Thoracic aorta (tissue), 2 donors: ENCODE data around the gene ZNF592. TPM values are rescaled to one million over a fixed set of nuclear protein-coding genes. Genes with fewer than 3 reads are reported as not detected.

Experiments used
- ATAC-seq: fragments of 150-250 bp; one replicate; pipeline ENCODE4 v1.8.0; 2017; ENCODE audit warnings: low read depth; ENCODE audit not compliant: insufficient number of reproducible peaks, low FRiP score
- DNase-seq: peaks from one replicate; pipeline ENCODE4 v3.0.0-alpha.2; 2020; ENCODE audit warnings: low spot score
- H3K27ac ChIP-seq, 2 donors: fragments of 200-600 bp; sonication (generic); 1 replicate in 1 of 2; 2 replicates in 1 of 2; pipeline ENCODE4 v1.5.1; 2016; ENCODE audit warnings: mild to moderate bottlenecking in 2 of 2, moderate library complexity in 2 of 2
- H3K27me3 ChIP-seq: fragments of 200-600 bp; sonication (generic); replicated peaks from 2 replicates; pipeline ENCODE4 v1.6.0; 2016; ENCODE audit warnings: mild to moderate bottlenecking; ENCODE audit not compliant: insufficient read depth
- H3K36me3 ChIP-seq: fragments of 200-600 bp; sonication (generic); one replicate; pipeline ENCODE4 v1.5.1; 2016
- H3K4me1 ChIP-seq, 2 donors: fragments of 200-600 bp; sonication (generic); 1 replicate in 1 of 2; 2 replicates in 1 of 2; pipeline versions ENCODE4 v1.5.1 to v1.6.0; 2016; ENCODE audit warnings: low read depth in 2 of 2, mild to moderate bottlenecking in 1 of 2; ENCODE audit not compliant: control insufficient read depth in 1 of 2
- H3K4me3 ChIP-seq: fragments of 200-600 bp; sonication (generic); 2 replicates; pipeline ENCODE4 v1.5.1; 2016; ENCODE audit warnings: mild to moderate bottlenecking
- H3K9me3 ChIP-seq: fragments of 200-600 bp; sonication (generic); 2 replicates; pipeline ENCODE4 v1.5.1; 2016
- CTCF ChIP-seq: fragments of 200-600 bp; sonication (generic); IDR thresholded peaks from one replicate; pipeline ENCODE4 v1.5.1; 2019; ENCODE audit warnings: antibody characterized with exemption
- total RNA-seq, 2 donors: library from RNA; depleted of rRNA; stranded (reverse); fragments of >200 nt; gene quantifications; one replicate each; pipeline versions ENCODE4 v1.1.0 to v1.2.3, GENCODE V29; 2016

Gene ZNF592
- total RNA-seq, 2 donors from 2014 or later: 24.4 to 26.7 TPM

DNA sequence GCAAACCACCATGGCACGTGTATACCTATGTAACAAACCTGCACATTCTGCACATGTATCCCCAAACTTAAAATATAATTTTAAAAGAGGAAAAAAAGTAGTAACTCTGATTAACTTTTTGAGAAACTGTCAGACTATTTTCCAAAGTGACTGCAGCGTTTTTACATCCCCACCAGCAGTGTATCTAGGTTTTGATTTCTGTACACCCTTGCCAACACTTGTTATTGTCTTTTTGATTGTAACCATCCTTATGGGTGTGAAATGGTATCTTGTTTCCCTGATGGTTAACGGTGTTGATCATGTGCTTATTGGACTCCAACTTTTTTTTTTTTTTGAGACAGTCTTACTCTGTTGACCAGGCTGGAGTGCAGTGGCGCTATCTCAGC, 45.8 kb downstream of the ZNF592 start:
- ATAC-seq (no peak), DNase-seq (no peak)
- Histone ChIP-seq H3K27me3 (no peaks in the 10 kb centered on the region), H3K27ac (no peak overlapping the region), H3K9me3 (no peaks in the 10 kb centered on the region), H3K36me3 (peaks cover 58% of the 10 kb centered on the region), H3K4me1 (no peaks in the 10 kb centered on the region), H3K4me3 (no peak overlapping the region)
- no peak for TF ChIP-seq CTCF

- Histone ChIP-seq H3K9me3 (no peaks in the 10 kb centered on the region), H3K27ac (no peak overlapping the region), H3K4me3 (no peak overlapping the region), H3K4me1 (no peaks in the 10 kb centered on the region), H3K36me3 (peaks cover 68% of the 10 kb centered on the region), H3K27me3 (no peaks in the 10 kb centered on the region)
- no peak for ATAC-seq
- TF ChIP-seq CTCF: no peak
- no peak for DNase-seq
Observed at GRCh38 chr15:84795186-84795585, 46.8 kb downstream of the ZNF592 start.

- H3K27ac ChIP-seq: no peak overlapping the region
- H3K4me1 ChIP-seq: no peaks in the 10 kb centered on the region
- ATAC-seq: no peak
- H3K36me3 ChIP-seq: peaks cover 72% of the 10 kb centered on the region
- no peak overlapping the region for H3K4me3 ChIP-seq
- no peak for TF ChIP-seq CTCF
- no peaks in the 10 kb centered on the region for H3K9me3 ChIP-seq
- no peaks in the 10 kb centered on the region for H3K27me3 ChIP-seq
- no peak for DNase-seq
Observed at GRCh38 chr15:84797212-84797611, 48.8 kb downstream of the ZNF592 start.

DNA sequence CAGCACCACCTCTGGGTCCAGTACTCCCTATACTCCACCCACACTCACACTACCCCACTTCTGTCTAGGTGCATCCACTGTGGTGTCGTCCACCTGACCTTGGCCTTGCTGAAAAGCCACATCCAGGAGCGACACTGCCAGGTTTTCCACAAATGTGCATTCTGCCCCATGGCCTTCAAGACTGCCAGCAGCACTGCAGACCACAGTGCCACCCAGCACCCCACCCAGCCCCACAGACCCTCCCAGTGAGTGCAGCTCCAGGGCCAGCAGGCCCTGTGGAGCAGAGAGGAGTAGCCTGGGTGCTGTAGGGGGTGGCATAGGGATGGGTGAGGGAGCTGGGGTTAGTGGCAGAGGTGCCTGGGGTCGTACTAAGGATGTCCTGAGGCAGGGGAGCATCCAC, 49.4 kb downstream of the ZNF592 start:
- Histone ChIP-seq H3K36me3 (peaks cover 72% of the 10 kb centered on the region), H3K9me3 (no peaks in the 10 kb centered on the region), H3K4me1 (no peaks in the 10 kb centered on the region), H3K4me3 (no peak overlapping the region), H3K27ac (no peak overlapping the region), H3K27me3 (no peaks in the 10 kb centered on the region)
- TF ChIP-seq CTCF: no peak
- DNase-seq (no peak), ATAC-seq (no peak)

GRCh38 chr15:84798436-84798946, 50.1 kb downstream of the ZNF592 start:
- H3K4me3 ChIP-seq: no peak overlapping the region
- ATAC-seq (no peak), DNase-seq (no peak)
- no peaks in the 10 kb centered on the region for H3K4me1 ChIP-seq
- no peak for TF ChIP-seq CTCF
- H3K36me3 ChIP-seq: peaks cover 71% of the 10 kb centered on the region
- no peaks in the 10 kb centered on the region for H3K9me3 ChIP-seq
- no peak overlapping the region for H3K27ac ChIP-seq
- H3K27me3 ChIP-seq: no peaks in the 10 kb centered on the region
